Measurements from ENCODE around the gene DCP1A. TPM values are rescaled to one million over a fixed set of nuclear protein-coding genes. Genes with fewer than 3 reads are reported as not detected.
"Not testable (repeated sequence)": the region's sequence is repeated elsewhere in the genome, so short reads cannot be mapped to it uniquely, and the experiment has no call there.

Gene DCP1A
- total RNA-seq, 1 donor = 19.9 TPM

DNA sequence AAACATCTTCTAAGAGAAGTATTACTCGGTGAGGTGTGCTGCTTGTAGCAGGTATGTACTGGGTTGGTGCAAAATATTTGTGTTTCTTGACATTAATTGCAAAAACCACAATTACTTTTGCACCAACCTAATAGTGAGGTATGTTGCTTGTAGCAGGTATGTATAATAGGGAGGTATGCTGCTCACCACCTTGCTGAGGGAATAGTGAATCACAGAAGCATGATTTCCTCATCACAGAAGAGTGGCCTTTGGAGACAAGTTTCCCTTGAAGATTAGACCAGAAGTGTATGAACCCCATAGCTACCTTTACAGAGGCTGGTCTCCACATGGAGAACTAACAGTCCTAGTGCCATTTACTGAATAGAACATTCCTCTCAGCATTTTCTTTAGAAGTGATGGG, 15.5 kb downstream of the DCP1A start:
- TF ChIP-seq CTCF (IDR thresholded peaks at IDR 0.05; ENCODE audit: insufficient read depth, low read depth, low read length) = no peak
- DNase-seq (ENCODE audit: low read depth) = no peak
- H3K4me3 ChIP-seq (ENCODE audit: low read depth, low read length) = no peak overlapping the region

GRCh38 chr3:53329897-53330296, 17.4 kb downstream of the DCP1A start:
- no peak for DNase-seq (ENCODE audit: low read depth)
- H3K4me3 ChIP-seq (ENCODE audit: low read depth, low read length) = no peak overlapping the region
- no peak for TF ChIP-seq CTCF (IDR thresholded peaks at IDR 0.05; ENCODE audit: insufficient read depth, low read depth, low read length)

- no peak overlapping the region for H3K4me3 ChIP-seq (ENCODE audit: low read depth, low read length)
- TF ChIP-seq CTCF (IDR thresholded peaks at IDR 0.05; ENCODE audit: insufficient read depth, low read depth, low read length) = no peak
- peak; percentile 68 for DNase-seq (ENCODE audit: low read depth)
Observed at GRCh38 chr3:53328746-53329145, 18.6 kb downstream of the DCP1A start.

DNA sequence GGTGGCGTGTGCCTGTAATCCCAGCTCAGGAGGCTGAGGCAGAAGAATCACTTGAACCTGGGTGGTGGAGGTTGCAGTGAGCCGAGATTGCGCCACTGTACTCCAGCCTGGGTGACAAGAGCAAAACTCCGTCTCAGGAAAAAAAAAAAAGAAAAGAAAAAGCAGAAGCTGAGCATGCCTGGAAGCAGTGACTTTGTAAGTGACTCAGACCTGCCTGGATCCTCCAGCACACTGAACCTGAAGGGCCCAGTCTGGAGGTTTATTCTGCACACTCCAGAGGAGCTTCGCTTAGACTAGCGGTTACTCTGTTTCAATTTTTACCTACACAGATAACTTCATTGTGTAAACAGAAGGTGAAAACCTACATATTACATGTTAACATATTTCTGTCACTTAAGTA, 19.4 kb downstream of the DCP1A start:
- DNase-seq (ENCODE audit: low read depth); H3K4me3 ChIP-seq (ENCODE audit: low read depth, low read length): not testable (repeated sequence)

- H3K4me3 ChIP-seq (ENCODE audit: low read depth, low read length) = no peak overlapping the region
- TF ChIP-seq CTCF (IDR thresholded peaks at IDR 0.05; ENCODE audit: insufficient read depth, low read depth, low read length) = no peak
- DNase-seq (ENCODE audit: low read depth) = no peak
Observed at GRCh38 chr3:53324105-53324504, 23.2 kb downstream of the DCP1A start.

DNA sequence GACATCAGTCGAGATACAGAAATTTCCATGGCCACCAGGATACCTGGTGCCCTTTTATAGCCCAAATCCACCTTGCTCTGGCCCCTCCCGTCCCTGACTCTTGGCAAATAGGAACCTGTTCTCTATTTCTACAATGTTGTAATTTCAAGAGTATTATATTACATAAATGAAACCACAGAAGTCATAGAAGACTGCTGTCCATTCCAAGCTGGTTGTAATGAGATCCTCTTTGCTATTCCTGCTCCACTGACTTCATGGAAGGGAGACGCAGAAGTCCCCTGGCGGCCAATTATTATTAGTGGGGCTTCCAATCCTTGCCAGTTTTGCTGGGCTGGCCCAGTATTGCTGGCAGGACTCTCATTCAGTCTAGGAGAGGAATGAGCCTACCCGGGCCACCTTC, 26.6 kb downstream of the DCP1A start:
- no peak for DNase-seq (ENCODE audit: low read depth)
- no peak overlapping the region for H3K4me3 ChIP-seq (ENCODE audit: low read depth, low read length)
- no peak for TF ChIP-seq CTCF (IDR thresholded peaks at IDR 0.05; ENCODE audit: insufficient read depth, low read depth, low read length)

GRCh38 chr3:53318522-53318921, 28.8 kb downstream of the DCP1A start:
- DNase-seq (ENCODE audit: low read depth) = peak; percentile 56
- no peak overlapping the region for H3K4me3 ChIP-seq (ENCODE audit: low read depth, low read length)
- TF ChIP-seq CTCF (IDR thresholded peaks at IDR 0.05; ENCODE audit: insufficient read depth, low read depth, low read length) = no peak
